Mononuclear cell (primary cell): ENCODE data around the gene CAMK2B. TPM values are rescaled to one million over a fixed set of nuclear protein-coding genes. Genes with fewer than 3 reads are reported as not detected.

Source experiments
- H3K27me3 ChIP-seq: 2 replicates; pipeline ENCODE4 v1.6.0; 2011; ENCODE audit warnings: low read length, control low read depth; ENCODE audit not compliant: insufficient read depth
- H3K4me1 ChIP-seq: 2 replicates; pipeline ENCODE4 v1.5.1; 2011; ENCODE audit warnings: mild to moderate bottlenecking, low read length, control low read depth; ENCODE audit not compliant: insufficient read depth
- H3K4me3 ChIP-seq: 2 replicates; pipeline ENCODE4 v1.5.1; 2011; ENCODE audit warnings: mild to moderate bottlenecking, low read length, moderate library complexity
- H3K9me3 ChIP-seq: 2 replicates; pipeline ENCODE4 v1.5.1; 2011; ENCODE audit warnings: low read depth, mild to moderate bottlenecking, control low read depth, low read length
- total RNA-seq: library from RNA; depleted of rRNA; stranded (reverse); fragments of >200 nt; gene quantifications from one replicate; pipeline ENCODE4 v1.2.3, GENCODE V29; 2012

Gene CAMK2B
- total RNA-seq, 1 donor: not detected

GRCh38 chr7:44235582-44236332 lies 89.6 kb downstream of the CAMK2B start:
- H3K9me3 ChIP-seq: no peaks in the 10 kb centered on the region
- no peaks in the 10 kb centered on the region for H3K27me3 ChIP-seq
- H3K4me3 ChIP-seq: no peak overlapping the region
- H3K4me1 ChIP-seq: no peaks in the 10 kb centered on the region

DNA sequence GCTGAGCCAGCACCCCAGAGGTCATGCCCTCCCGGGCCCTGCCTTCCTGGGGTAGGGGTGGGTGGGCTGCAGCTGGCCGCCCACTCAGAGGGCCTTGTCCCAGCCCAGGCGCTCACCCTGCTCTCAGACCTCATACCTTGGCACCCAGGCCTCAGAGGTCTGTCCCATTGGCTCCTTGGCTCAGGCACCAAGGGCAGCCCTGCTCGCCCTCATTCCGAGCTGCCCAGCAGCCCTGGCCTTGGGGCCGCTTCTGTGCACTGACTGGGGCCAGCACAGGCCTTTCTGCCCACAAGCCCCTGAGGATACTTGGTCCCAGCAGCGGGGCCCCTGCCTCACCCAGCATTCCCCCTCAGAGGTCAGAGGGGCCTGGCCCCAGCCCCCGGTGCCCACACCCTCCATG lies 90.3 kb downstream of the CAMK2B start:
- H3K27me3 ChIP-seq: no peaks in the 10 kb centered on the region
- no peaks in the 10 kb centered on the region for H3K4me1 ChIP-seq
- H3K9me3 ChIP-seq: no peaks in the 10 kb centered on the region
- no peak overlapping the region for H3K4me3 ChIP-seq

- Histone ChIP-seq H3K27me3 (no peaks in the 10 kb centered on the region), H3K9me3 (no peaks in the 10 kb centered on the region), H3K4me1 (no peaks in the 10 kb centered on the region), H3K4me3 (no peak overlapping the region)
These were observed 92.3 kb downstream of the CAMK2B start for GRCh38 chr7:44232901-44233715.

GRCh38 chr7:44232396-44232795 lies 93.0 kb downstream of the CAMK2B start:
- no peaks in the 10 kb centered on the region for H3K9me3 ChIP-seq
- H3K4me3 ChIP-seq: no peak overlapping the region
- no peaks in the 10 kb centered on the region for H3K4me1 ChIP-seq
- no peaks in the 10 kb centered on the region for H3K27me3 ChIP-seq

- H3K4me1 ChIP-seq: no peaks in the 10 kb centered on the region
- H3K4me3 ChIP-seq: no peak overlapping the region
- H3K9me3 ChIP-seq: no peaks in the 10 kb centered on the region
- no peaks in the 10 kb centered on the region for H3K27me3 ChIP-seq
These were observed 94.3 kb downstream of the CAMK2B start for GRCh38 chr7:44231088-44231487.

GRCh38 chr7:44230286-44230685 lies 95.1 kb downstream of the CAMK2B start:
- Histone ChIP-seq H3K4me3 (no peak overlapping the region), H3K27me3 (no peaks in the 10 kb centered on the region), H3K4me1 (no peaks in the 10 kb centered on the region), H3K9me3 (no peaks in the 10 kb centered on the region)

GRCh38 chr7:44229546-44230105 lies 95.8 kb downstream of the CAMK2B start:
- no peak overlapping the region for H3K4me3 ChIP-seq
- H3K4me1 ChIP-seq: no peaks in the 10 kb centered on the region
- no peaks in the 10 kb centered on the region for H3K9me3 ChIP-seq
- H3K27me3 ChIP-seq: no peaks in the 10 kb centered on the region

DNA sequence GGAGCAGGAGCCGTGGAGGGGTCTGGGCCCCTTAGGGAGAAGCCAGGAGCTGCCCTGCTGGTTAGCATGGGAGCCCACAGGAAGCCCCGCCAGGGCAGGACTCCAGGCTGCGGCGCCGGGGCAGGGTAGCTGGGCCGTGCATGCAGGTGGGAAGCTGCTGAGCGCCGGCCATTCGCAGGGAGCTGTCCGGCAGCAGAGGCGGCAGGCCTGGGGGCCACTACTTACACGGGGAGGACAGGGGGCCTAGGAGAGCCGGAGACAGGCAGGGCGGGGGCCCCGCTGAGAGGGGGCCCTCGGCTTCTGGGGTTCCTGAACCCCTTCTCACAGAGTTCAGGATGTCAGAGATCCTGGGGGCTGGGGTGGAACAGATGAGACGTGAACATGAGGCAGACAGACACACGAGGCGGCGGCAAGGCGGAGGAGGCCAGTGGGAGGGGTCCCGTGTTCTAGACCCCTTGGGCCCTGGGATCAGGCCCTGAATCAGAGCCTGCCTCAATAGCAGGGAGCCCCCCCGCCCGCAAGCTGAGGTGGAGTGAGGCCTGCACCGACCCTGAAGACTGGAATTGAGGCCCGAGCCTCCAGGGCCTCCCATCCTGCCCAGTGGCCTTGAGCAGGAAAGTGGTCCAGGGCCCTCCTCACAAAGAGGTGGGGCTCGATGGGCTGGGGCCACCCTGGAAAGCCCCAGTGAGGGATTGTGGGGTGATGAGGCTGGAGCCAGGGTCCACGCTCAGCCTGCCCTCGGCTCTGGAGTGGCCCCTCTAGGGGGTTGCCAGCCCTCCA lies 96.6 kb downstream of the CAMK2B start:
- Histone ChIP-seq H3K27me3 (no peaks in the 10 kb centered on the region), H3K9me3 (no peaks in the 10 kb centered on the region), H3K4me3 (no peak overlapping the region), H3K4me1 (no peaks in the 10 kb centered on the region)

GRCh38 chr7:44227911-44228310 lies 97.5 kb downstream of the CAMK2B start:
- Histone ChIP-seq H3K4me3 (no peak overlapping the region), H3K4me1 (no peaks in the 10 kb centered on the region), H3K27me3 (no peaks in the 10 kb centered on the region), H3K9me3 (no peaks in the 10 kb centered on the region)

DNA sequence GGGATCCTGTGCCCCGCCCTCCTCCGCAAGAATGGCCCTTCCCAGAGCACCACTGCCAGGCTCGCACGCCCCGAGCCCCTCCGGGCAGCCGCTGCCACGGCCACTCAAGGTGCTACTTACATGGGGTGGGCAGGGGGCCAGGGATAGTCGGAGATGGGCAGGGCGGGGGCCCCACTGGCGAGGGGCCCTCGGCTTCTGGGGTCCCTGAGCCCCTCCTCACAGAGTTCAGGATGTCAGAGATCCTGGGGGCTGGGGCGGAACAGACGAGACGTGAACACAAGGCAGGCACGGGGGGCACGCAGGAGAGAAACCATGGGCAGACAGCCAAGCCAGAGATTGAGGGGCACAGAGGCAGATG lies 99.0 kb downstream of the CAMK2B start:
- H3K4me1 ChIP-seq: no peaks in the 10 kb centered on the region
- H3K27me3 ChIP-seq: no peaks in the 10 kb centered on the region
- no peak overlapping the region for H3K4me3 ChIP-seq
- H3K9me3 ChIP-seq: no peaks in the 10 kb centered on the region

GRCh38 chr7:44225566-44226395 lies 99.6 kb downstream of the CAMK2B start:
- H3K9me3 ChIP-seq: no peaks in the 10 kb centered on the region
- H3K4me3 ChIP-seq: no peak overlapping the region
- no peaks in the 10 kb centered on the region for H3K4me1 ChIP-seq
- H3K27me3 ChIP-seq: no peaks in the 10 kb centered on the region

- H3K4me1 ChIP-seq: no peaks in the 10 kb centered on the region
- no peak overlapping the region for H3K4me3 ChIP-seq
- no peaks in the 10 kb centered on the region for H3K9me3 ChIP-seq
- H3K27me3 ChIP-seq: no peaks in the 10 kb centered on the region
These were observed 100.3 kb downstream of the CAMK2B start for GRCh38 chr7:44224974-44225565.

DNA sequence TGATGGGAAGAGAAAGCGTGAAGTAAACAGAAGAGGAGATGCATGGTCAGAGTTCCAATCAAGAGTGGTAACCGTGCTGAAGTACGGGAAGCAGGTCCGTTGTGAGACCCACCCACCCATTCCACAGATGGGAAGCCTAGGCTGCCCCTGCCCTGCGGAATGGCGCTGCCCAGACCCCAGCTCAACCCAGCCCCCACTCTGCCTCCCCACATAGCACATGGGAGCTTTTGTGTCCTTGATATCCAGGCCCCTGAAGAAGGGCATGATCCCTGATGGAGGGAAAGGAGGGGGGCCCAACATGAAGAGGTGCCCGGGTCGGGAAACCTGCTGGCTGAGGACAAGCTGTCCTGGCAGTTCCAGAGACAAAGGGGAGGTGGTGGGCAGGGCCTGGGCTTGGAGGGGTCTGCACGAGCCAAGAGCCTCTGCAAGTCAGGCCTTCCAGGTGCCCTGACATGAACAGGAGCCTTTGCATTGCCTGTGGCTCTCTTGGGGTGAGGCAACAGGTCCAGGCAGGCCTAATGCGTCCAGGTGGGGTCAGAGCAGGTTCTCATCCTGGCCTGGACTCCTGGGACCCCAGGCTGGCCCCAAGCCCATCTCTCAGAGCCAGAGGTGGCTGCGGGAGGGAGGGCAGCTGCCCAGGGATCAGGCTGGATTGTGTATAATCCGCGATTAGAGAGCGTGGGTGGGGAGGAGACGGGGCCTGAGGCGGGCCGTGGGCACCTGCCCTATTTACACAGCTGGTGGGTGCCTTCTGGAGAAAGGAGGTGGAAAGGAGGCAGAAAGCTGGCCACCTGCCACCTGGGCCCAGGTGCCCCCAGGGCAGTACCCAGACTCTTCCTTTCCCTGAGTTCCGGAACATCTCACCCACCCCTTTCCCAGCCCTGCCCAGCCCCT lies 101.1 kb downstream of the CAMK2B start:
- H3K4me1 ChIP-seq: no peaks in the 10 kb centered on the region
- H3K27me3 ChIP-seq: no peaks in the 10 kb centered on the region
- H3K4me3 ChIP-seq: no peak overlapping the region
- no peaks in the 10 kb centered on the region for H3K9me3 ChIP-seq
